NCI-H748 treated with DMSO at 0.1 percent for 48 hours (cell line): ENCODE measurements around the gene CAMSAP2.

Source experiments
- DNase-seq: peaks from one replicate; lab custom pipeline; 2025; lab: John Stamatoyannopoulos, UW

Gene CAMSAP2, protein sequence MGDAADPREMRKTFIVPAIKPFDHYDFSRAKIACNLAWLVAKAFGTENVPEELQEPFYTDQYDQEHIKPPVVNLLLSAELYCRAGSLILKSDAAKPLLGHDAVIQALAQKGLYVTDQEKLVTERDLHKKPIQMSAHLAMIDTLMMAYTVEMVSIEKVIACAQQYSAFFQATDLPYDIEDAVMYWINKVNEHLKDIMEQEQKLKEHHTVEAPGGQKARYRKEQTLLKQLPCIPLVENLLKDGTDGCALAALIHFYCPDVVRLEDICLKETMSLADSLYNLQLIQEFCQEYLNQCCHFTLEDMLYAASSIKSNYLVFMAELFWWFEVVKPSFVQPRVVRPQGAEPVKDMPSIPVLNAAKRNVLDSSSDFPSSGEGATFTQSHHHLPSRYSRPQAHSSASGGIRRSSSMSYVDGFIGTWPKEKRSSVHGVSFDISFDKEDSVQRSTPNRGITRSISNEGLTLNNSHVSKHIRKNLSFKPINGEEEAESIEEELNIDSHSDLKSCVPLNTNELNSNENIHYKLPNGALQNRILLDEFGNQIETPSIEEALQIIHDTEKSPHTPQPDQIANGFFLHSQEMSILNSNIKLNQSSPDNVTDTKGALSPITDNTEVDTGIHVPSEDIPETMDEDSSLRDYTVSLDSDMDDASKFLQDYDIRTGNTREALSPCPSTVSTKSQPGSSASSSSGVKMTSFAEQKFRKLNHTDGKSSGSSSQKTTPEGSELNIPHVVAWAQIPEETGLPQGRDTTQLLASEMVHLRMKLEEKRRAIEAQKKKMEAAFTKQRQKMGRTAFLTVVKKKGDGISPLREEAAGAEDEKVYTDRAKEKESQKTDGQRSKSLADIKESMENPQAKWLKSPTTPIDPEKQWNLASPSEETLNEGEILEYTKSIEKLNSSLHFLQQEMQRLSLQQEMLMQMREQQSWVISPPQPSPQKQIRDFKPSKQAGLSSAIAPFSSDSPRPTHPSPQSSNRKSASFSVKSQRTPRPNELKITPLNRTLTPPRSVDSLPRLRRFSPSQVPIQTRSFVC (N-terminal part only)

DNA sequence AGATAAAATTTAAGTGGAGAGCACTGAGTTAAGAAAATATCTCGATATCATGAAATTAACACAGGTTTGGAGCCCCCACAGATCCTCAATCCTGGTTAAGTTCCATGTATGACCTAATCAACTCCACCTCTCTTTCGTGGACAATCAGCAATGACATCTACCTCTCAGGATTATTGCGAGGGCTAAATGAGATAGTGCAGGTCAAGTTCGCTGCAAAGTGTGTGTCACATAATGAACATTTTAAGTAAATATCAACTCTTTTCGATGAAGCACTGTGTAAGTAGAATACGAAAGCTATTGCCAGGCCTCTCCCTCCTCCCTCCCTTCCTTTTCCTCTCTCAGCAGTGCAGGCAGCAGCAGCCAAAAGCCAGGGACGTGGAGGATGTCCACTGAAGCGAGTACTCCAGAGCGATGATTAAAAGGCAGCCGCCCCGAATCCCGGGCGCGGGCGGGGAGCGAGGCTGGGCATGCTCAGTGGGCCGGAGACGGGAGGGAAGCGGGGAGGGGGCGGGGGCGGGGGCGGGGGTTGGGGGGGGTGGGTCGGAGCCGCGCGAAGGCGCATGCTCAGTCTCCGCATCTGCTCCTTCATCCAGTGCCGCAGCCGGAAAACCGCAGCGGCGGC is at the start of gene CAMSAP2:
TSS of gene CAMSAP2 (plus strand) at position 567 of the 622 bp plus-strand sequence. CDS start 935 bp downstream, outside the sequence.
- DNase-seq = peak; percentile 68

DNA sequence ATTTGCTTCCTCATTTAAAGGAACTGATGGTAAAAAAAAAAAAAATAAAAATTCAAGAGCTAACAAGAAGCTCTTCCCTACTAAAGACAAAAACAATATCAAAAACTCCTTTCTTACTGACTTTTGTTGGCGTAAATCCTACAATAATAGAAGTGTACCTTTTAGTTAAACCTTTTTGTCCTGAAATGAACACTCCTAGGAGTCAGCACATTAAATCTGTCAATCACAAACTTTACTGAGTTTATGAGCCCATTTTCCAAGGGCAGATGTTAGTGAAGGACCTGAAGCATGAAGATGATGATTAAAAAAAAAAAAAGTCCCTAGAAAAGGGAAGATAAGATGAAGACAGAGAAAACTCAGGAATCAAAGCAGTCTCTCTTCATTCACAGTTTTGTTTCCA is 46.4 kb upstream of the CAMSAP2 start:
- no peak for DNase-seq

DNA sequence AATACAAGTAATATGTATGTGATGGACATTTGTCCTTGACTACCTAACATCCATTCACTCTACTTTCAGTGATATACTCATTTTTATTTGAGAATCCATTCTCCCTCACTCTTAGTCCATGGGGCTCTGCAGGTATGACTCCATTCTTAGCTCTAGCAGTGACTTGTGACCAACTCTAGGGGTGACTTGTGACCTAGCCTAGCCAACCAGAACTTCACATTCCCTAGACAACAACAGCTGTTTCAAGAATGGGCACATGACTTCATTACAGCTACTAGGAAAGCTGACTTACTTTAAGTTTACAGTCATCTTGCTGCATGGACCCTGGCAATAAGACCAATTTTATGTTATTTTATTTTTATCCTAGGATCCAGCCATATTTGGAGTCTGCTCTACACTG is 45.4 kb upstream of the CAMSAP2 start:
- DNase-seq = no peak

DNA sequence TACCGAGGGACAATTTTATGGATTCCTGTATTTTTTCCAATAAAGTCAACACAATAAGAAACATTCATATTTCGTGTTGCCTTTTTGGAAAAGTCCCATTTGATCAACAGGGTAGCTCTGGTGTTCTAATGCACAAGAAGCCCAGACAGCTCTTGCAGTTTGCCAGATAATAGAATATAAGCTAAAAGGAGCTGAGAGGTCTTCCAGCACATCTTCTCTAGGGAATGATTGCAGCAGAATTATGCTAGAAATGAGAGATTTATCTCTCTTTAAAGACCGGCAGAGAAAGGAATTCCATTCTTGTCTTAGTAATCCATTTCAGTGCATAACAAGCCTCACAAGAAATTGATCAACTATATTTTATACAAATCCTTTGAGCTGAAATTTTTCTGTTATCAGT is 44.0 kb upstream of the CAMSAP2 start:
- no peak for DNase-seq

DNA sequence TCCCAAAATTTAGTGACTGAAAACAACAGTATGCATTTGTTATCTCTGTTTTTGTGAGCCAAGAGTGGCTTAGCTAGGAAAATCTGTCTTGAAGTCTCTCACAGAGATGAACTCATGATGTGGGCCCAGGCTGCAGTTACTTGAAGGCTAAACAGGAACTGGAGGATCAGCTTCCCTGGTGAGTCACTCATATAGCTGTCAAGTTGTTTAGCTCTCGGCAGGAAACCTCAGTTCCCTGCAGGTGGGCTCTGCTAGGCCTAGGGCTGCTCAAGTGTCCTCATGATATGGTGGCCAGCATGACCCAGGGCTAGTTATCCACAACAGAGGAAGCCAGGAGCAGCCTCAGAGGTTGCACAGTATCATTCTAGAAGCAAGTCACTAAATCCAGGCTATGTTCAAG is 38.8 kb upstream of the CAMSAP2 start:
- no peak for DNase-seq

DNA sequence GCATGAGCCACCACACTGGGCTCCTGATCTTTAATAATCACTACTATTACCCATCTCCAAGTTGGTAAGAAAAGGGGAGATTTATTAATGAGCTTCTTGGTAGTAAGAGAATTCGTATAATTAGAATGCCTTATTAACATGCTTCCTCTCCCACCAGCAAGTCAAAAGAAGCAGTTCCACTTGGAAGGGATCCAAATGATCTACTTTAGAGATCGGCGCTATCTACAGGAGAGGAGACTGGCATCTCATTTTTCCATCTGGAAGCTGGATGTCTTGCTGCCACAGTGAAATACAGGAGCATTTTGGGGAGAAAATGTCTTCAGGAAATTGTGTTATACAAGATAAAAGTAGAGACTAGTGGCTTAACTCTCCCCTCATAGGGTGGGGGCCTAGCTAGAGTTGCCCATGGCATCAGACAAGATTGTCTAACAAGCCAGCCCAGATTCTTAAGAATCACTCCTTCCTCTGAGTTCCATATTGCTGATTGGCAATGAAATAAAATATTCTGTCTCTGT is 33.6 kb upstream of the CAMSAP2 start:
- DNase-seq = no peak

DNA sequence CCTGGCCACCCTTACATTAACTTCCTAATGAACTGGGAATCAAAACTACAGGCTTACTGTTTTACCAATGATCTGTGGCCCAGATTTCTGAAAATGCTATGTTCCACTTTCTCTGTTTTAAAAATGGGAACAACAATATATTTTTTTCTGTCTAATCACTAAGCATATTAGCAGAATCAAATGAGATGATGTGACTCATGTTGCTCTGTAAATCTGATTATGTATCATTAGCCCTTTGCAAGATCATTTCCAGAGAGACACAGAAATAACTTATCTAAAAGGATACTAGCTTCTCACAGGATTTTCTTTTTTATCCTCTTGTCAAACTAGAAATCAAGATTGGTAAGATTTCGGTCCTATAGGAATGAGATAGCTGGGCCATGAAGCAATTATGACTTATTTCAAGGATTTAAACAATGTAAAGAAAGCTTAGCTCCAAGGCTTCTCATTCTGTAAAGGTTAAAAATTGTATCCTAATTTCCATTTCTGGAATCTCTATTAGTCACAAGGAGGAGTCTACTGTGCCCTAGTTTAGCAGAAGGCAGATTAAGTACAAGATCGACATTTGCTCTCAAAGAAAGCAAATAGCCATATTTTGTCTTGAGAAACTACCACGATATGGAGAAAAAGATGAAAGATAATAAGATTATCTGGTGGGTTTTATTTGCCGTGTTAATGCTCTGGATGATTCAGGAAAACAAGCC is 32.4 kb upstream of the CAMSAP2 start:
- DNase-seq = no peak

DNA sequence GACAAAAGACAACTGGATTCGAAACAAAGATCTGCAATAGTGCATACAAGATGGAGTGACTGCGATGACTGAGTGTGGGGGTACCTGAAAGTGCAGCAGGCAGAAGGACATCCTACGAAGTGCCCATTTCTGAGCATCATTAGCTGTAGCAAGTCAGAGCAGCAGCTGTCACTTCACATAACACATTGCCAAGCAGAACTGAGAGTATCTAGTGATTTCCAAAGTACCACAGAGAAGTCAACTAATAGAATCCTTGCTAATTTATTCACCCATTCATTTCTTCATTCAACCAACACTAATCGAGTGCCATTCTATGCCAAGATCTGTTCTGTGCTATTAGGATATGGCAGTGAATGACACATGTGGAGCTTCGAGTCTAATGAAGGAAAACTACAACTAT is 31.6 kb upstream of the CAMSAP2 start:
- no peak for DNase-seq

DNA sequence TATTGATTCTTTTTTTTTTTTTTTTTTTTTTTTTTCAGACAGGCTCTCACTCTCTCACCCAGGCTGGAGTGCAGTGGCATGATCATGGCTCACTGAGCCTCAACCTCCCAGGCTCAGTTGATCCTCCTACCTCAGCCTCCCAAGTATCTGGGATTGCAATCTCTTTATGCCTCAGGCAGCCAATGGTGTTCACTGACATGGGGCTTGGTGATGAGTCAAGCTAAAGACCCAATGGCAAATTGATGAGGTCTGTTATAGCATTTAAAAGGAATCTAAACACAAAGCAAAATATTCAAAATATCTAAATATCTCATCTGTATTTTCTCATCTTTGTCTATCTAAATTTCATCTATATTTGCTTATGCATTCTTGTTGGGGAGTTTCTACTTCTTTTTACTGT is 30.5 kb upstream of the CAMSAP2 start:
- no peak for DNase-seq

DNA sequence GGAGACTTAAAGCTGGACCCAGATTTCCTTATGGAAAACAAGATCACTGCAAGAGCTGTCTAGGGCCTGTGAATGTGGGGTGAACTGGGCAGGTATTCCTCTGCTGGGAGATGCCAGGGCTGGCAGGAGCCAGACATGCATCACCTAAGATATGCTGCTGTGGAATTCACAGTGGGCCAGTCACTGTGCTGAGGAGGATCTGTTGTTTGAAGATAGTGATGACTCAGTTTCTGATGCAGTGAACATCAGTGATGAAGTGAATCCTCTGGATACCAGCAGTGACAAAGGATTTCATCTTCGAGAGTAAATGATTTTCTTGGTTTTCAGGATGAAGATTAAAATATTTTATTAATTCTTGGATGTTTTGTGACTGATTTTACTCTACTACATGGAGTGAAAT is 29.9 kb upstream of the CAMSAP2 start:
- DNase-seq = no peak

DNA sequence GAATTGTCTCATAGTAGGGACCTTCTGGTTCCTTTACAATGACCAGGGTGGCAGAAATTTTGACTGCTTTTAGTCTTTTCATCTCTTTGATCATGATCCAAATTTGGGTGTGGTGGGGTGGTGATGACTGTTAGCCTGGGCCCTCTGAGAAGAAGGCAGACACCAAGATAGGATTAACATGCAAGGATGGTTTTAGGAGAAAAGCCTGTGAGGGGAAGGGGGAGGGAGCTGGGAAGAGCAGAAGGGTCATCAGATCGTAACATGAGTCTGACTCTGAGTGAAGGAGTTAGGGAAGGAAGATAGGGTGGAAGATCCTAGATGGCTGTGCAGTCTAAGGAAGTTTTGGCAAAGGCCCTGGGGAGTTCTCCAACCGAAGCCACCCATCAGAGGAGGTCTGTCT is 28.5 kb upstream of the CAMSAP2 start:
- DNase-seq = no peak

DNA sequence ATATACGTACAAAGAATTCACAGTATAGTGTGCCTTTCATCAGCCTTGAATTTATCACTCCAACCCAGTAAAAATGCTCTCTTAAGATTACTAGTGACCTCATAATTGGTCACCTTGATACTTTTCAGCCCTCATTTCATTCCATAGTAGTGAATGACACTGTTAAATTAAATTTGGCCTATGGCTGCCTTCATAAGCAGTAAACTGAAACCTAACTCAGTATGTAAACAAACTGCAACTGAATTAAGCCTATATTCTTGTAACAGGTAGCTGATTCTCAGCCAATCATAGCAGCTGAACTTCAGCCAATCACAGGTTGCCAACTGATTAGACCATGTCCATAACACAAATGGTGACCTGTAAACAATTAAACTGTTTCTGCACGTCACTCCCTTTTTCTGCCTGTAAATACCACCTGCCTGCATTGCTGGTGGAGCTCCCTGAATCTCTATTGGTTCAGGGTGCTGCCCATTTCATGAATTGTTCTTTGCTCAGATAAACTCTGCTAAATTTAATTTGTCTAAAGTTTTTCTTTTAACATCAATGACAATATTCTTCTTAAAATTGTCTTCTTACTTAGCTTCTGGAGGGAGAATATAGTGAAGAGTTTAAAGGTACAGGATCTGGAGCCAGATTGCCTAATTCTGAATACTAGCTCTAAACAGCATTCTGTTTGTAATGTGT is 24.0 kb upstream of the CAMSAP2 start:
- no peak for DNase-seq

DNA sequence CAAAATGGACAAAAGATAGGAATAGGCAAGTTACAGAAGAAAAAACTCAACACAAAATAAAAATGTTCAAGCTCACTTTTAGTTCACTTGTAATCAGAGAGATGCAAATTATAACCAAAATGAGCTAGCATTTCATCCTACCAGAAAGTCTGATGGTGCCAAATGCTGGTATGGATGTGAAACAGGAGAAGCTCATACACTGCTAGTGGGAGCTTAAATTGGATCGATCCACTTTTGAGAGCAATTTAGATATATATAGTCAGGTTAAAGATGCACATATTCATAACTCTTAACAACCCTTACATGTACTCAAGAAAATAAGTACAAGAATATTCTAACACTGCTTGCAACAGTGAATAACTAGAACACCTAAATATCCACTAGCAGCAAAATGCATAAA is 18.5 kb upstream of the CAMSAP2 start:
- no peak for DNase-seq

DNA sequence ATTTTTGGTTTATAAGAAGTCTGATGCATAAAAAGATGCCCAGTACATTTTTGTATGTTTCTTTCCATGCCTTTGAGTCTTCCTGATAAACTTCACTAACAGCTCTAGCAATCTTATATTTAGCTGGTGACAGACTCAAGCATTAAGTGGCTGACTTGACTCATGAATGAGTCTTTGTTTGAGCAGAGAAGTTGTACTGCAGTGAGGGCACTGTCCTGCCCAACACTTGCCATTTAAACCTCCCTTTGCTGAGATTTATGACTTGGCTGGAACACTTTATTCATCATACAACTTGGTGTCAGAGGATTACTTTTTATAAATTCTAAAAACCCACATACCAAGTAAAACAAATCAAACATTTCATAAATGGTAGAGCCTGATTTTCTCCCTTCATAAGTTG is 14.6 kb upstream of the CAMSAP2 start:
- DNase-seq = no peak

DNA sequence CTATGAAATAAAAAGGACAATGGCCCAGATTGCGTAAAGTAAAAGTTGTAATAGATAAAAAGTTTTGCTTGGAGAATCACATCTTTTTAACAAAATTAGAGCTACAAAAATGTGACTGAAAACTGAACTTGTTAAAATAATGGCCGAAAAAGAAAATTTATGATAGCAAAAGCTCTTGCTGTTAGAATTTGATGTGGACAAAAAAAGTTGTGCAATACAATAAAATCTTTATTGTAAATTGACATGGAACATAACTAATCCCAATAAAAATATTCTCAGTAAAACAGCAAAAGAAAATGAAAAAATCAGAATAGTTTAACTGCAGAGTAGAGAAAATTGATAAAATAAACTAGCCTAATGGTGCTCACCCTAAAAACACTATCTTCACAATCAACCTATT is 11.4 kb upstream of the CAMSAP2 start:
- DNase-seq = no peak

DNA sequence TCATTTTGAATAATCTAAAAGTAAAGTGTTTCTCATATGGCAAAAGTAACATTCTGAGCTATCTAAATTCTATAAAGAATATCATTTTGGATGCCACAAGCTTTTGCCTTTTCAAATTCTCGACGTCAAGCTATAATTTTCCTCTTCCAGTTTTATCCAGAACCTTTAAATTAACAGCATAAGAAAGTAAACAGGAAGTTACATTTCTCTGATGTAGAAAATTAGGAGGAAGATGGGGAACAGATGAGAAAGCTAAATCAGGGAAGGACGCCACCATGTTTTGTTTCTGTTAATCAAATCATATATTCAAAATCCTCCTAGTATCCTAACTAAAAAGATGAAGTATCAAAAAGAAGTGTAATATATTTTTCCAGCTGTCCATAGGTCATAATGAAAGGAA is 8.8 kb upstream of the CAMSAP2 start:
- no peak for DNase-seq

DNA sequence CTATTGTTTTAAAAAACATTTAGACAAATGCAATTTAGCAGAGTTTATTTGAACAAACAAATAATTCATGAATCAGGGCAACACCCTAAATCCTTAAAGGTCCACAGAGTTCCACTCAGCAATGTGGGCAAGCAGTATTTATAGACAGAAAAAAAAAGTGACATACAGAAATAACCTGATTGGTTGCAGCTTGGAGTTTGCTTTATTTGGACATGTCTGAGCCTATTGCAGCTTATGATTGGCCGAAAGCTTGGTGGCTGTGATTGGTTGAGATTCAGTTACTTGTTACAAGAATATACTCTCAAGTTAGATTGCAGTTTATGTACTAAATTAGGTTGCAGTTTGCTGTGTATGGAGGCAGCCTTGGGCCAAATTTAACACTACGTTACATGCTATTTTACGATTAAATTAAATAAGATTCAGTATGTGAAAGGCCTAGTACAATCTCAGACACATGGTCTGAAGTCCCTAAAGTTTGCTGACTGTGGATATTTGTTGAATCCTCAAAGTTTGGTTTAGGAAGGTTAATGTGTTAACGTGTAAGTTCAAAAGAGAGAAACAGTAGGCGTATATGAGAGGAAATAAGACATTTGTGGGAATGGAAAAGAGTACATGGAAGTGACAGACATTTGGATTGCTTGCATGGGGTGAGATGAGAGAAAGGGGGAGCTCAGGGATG is 6.9 kb upstream of the CAMSAP2 start:
- no peak for DNase-seq

DNA sequence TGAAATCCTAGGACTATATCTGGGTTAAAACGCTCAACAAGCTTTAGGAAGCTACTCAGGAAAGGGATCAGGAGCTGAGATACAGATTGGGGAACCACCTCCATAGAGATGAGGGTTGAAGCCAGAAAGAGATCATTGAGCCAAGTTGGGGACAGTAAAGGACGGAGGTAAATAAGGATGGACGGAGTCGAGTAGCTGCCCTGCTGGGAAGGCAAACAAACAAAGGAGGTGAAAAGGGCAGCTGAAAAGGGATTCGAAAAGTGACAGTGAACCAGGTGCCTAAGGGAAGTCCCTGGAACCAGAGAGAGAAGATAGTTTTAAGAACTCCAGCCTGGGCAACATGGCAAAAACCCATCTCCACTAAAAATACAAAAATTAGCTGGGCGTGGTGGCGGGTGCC is 6.3 kb upstream of the CAMSAP2 start:
- DNase-seq = peak; percentile 14

DNA sequence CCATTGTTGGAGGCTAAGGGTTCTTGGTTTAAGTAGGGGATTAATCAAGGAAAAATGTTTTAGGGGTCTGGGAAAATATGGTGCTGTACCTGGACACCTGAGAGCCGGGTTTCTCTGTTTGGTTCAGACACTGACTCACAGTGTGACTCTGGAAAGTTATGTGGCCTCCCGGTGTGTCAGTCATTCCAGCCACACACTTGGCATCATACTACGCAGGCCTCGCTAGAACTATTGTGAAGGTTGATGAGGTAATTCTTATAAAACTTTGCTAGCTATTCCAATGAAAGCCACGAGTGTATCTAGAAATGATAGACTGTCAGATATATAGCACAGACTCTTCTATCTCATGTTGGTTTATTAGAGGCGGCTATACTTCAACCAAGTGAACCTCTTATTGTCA is 4.8 kb upstream of the CAMSAP2 start:
- no peak for DNase-seq

DNA sequence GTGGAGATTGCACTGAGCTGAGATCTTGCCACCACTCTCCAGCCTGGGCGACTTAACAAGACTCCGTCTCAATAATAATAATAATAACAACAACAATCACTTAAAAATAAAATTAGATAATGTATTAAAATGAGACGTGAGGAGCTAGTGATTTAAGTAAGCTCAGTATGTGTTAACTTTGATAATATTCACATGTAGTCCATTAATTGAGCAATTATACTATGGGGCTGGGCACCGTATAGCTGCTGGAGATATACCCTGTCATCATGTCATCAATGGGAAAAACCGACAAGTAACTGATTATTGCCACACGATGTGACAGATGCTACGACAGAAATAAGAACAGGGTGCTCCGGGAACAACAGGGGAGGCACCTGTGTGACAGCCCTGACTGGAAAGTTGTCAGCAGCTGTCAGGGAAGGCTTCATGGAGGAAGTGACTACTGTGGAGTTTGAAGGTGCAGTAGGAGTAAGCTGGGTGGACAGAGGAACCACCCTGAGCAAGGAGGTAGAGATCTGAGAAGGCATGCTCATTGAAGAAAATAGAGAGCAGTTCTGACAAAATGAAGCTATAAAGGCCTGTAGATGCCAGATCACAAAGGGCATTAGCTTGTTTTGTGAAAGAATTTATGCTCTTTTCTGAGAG is 924 bp upstream of the CAMSAP2 start:
- no peak for DNase-seq
